Astrocyte (in vitro differentiated cells and primary cell): ENCODE measurements around the gene TNFSF8.

ENCODE experiments used
- EZH2 ChIP-seq: IDR thresholded peaks from 2 replicates; pipeline ENCODE4 v1.6.1; 2012; ENCODE audit warnings: mild to moderate bottlenecking, low read length, inconsistent platforms; ENCODE audit not compliant: insufficient read depth
- TF ChIP-seq, protein P1 (sequence below): IDR thresholded peaks from 2 replicates; pipeline ENCODE4 v1.5.1; 2011; ENCODE audit warnings: low read depth, mild to moderate bottlenecking, inconsistent platforms, low read length, moderate library complexity; ENCODE audit not compliant: insufficient read depth

DNA sequence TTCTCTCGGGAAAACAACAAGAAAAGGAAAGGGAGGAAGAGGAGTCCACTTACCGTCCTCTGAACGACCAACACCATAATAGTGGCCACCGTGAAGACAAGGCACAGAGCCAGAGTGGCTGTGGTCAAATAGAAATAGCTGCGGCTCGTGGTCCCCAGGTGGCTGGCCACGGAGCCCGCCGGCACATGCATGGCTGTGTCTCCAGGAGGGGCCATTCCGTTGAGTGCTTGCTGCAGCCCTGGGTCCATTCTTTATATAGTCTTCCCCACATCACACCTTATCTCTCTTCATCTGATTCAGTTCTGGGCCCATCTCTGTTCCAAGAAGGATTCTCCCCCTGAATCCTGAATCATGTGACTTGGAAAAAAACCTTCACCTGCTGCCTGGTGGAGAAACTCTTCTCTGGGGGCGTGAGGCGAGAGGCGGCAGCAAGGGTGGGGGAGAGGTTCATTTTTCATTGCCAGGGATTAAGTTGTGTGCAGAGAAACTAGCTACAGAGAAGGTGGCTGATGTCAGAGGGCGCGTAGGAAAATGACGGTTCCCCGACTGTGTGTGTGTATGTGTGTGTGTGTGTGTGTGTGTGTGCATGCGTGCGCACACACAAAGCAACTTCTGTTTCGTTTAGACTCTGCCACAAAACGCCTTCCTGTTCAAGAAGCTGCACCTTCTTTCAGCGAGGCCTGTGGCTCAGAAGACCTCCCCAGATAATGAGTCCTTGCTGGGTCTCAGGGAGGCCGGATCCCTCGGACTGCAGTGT is at the start of gene TNFSF8:
- TF ChIP-seq, protein P1, sequence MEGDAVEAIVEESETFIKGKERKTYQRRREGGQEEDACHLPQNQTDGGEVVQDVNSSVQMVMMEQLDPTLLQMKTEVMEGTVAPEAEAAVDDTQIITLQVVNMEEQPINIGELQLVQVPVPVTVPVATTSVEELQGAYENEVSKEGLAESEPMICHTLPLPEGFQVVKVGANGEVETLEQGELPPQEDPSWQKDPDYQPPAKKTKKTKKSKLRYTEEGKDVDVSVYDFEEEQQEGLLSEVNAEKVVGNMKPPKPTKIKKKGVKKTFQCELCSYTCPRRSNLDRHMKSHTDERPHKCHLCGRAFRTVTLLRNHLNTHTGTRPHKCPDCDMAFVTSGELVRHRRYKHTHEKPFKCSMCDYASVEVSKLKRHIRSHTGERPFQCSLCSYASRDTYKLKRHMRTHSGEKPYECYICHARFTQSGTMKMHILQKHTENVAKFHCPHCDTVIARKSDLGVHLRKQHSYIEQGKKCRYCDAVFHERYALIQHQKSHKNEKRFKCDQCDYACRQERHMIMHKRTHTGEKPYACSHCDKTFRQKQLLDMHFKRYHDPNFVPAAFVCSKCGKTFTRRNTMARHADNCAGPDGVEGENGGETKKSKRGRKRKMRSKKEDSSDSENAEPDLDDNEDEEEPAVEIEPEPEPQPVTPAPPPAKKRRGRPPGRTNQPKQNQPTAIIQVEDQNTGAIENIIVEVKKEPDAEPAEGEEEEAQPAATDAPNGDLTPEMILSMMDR: no peak
- no peak for TF ChIP-seq EZH2
